ENCODE data around the gene TMIE. TPM values are rescaled to one million over a fixed set of nuclear protein-coding genes. Genes with fewer than 3 reads are reported as not detected.

TMIE gene
- polyA plus RNA-seq, 1 donor from 2014 or later = not detected

DNA sequence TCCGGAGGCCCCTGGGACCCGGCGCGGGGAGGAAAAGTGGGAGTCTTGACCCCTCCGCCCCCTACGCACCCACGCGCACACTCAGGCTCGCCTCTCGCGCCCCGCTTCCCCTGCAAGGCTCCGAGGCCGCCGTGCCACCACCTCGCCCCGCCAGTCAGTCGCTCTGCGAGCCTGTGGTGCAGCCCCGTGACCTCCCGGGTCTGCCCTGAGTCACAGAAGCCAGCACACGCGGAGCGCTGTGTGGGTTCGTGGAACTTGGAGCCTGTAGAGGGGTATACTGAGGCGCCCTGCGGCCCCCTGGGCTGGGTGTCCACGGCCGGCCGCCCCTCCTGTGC lies 7.3 kb upstream of the TMIE start:
- Histone ChIP-seq H3F3A (ENCODE audit: insufficient read depth, low read length, poor library complexity, severe bottlenecking) (no peaks in the 10 kb centered on the region), H3K36me3 (ENCODE audit: insufficient read depth, low read length) (no peaks in the 10 kb centered on the region), H3K9me3 (ENCODE audit: low read length) (no peaks in the 10 kb centered on the region), H3K4me3 (ENCODE audit: low read length) (peak overlapping the region; percentile 67), H4K20me1 (ENCODE audit: insufficient read depth) (no peaks in the 10 kb centered on the region), H3K9me2 (ENCODE audit: insufficient read depth, low read length) (no peaks in the 10 kb centered on the region), H3K4me2 (ENCODE audit: low read length) (no peak overlapping the region), H3K27ac (ENCODE audit: low read length) (no peak overlapping the region), H3K27me3 (ENCODE audit: insufficient read depth, low read depth, low read length) (peaks cover 23% of the 10 kb centered on the region), H3K9ac (ENCODE audit: low read length) (no peak overlapping the region), H2AFZ (ENCODE audit: low read depth, low read length) (no peak overlapping the region), H3K79me2 (replicated peaks; ENCODE audit: insufficient read depth, low read length) (no peaks in the 10 kb centered on the region)
- TF ChIP-seq POLR2AphosphoS5 (IDR thresholded peaks at IDR 0.05) = no peak

DNA sequence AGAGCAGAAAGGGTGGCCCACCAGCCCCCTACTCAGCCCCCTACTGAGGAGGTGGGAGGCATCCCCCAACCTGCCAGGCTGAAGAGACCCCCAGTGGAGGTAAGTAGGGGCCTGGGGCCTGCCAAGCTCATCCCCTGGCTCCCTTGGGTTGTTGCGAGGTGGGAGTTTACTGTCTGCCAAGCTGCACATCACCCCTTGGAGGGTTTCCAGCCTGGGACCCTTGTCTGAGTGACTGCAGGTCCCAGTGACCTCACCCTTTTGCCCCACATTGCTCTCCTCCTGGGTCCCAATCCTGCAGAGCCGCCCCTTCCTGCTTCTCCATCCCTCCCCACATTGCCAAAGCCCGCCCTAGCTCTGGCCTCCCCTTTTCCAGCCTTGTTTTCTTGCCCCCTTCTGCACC lies 6.7 kb upstream of the TMIE start:
- no peak overlapping the region for H3K27ac ChIP-seq (ENCODE audit: low read length)
- no peak overlapping the region for H3K4me2 ChIP-seq (ENCODE audit: low read length)

More for the DNA sequence above, 6.7 kb upstream of the TMIE start:
- Histone ChIP-seq H3K79me2 (replicated peaks; ENCODE audit: insufficient read depth, low read length) (no peaks in the 10 kb centered on the region), H3K27me3 (ENCODE audit: insufficient read depth, low read depth, low read length) (peaks cover 23% of the 10 kb centered on the region), H2AFZ (ENCODE audit: low read depth, low read length) (no peak overlapping the region), H3K9me2 (ENCODE audit: insufficient read depth, low read length) (no peaks in the 10 kb centered on the region), H3K9me3 (ENCODE audit: low read length) (no peaks in the 10 kb centered on the region), H3K4me3 (ENCODE audit: low read length) (no peak overlapping the region), H3K9ac (ENCODE audit: low read length) (no peak overlapping the region), H3K36me3 (ENCODE audit: insufficient read depth, low read length) (no peaks in the 10 kb centered on the region), H3F3A (ENCODE audit: insufficient read depth, low read length, poor library complexity, severe bottlenecking) (no peaks in the 10 kb centered on the region), H4K20me1 (ENCODE audit: insufficient read depth) (no peaks in the 10 kb centered on the region)
- TF ChIP-seq EP300 (conservative IDR thresholded peaks at IDR 0.05; ENCODE audit: poor library complexity, severe bottlenecking) (no peak), TAF1 (IDR thresholded peaks at IDR 0.05; ENCODE audit: low read depth) (no peak), SMC3 (conservative IDR thresholded peaks at IDR 0.05; ENCODE audit: poor library complexity) (no peak), MXI1 (conservative IDR thresholded peaks at IDR 0.05; ENCODE audit: poor library complexity, severe bottlenecking) (no peak), CTCF (IDR thresholded peaks at IDR 0.05; ENCODE audit: poor library complexity, severe bottlenecking) (no peak), RAD21 (conservative IDR thresholded peaks at IDR 0.05) (no peak), EZH2 (IDR thresholded peaks at IDR 0.05; ENCODE audit: borderline replicate concordance, insufficient read depth, low read length, poor library complexity, severe bottlenecking) (no peak), POLR2AphosphoS5 (IDR thresholded peaks at IDR 0.05) (no peak)
- TF ChIP-seq, protein P1, sequence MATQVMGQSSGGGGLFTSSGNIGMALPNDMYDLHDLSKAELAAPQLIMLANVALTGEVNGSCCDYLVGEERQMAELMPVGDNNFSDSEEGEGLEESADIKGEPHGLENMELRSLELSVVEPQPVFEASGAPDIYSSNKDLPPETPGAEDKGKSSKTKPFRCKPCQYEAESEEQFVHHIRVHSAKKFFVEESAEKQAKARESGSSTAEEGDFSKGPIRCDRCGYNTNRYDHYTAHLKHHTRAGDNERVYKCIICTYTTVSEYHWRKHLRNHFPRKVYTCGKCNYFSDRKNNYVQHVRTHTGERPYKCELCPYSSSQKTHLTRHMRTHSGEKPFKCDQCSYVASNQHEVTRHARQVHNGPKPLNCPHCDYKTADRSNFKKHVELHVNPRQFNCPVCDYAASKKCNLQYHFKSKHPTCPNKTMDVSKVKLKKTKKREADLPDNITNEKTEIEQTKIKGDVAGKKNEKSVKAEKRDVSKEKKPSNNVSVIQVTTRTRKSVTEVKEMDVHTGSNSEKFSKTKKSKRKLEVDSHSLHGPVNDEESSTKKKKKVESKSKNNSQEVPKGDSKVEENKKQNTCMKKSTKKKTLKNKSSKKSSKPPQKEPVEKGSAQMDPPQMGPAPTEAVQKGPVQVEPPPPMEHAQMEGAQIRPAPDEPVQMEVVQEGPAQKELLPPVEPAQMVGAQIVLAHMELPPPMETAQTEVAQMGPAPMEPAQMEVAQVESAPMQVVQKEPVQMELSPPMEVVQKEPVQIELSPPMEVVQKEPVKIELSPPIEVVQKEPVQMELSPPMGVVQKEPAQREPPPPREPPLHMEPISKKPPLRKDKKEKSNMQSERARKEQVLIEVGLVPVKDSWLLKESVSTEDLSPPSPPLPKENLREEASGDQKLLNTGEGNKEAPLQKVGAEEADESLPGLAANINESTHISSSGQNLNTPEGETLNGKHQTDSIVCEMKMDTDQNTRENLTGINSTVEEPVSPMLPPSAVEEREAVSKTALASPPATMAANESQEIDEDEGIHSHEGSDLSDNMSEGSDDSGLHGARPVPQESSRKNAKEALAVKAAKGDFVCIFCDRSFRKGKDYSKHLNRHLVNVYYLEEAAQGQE (IDR thresholded peaks at IDR 0.05; ENCODE audit: borderline replicate concordance) = no peak
